Neural progenitor cell (in vitro differentiated cells): ENCODE results near the gene CASP7. TPM values are rescaled to one million over a fixed set of nuclear protein-coding genes. Genes with fewer than 3 reads are reported as not detected.

Source experiments
- DNase-seq: peaks from one replicate; pipeline ENCODE4 v3.0.0-alpha.2; 2016; ENCODE audit warnings: low spot score
- H2AFZ ChIP-seq: fragments of 200-600 bp; sonication (generic); replicated peaks from 2 replicates; pipeline ENCODE4 v1.6.1; 2016; ENCODE audit warnings: antibody characterized with exemption
- H3F3A ChIP-seq: fragments of 200-600 bp; sonication (generic); 2 replicates; pipeline ENCODE4 v1.6.1; 2016; ENCODE audit warnings: antibody characterized with exemption, low read depth
- H3K27ac ChIP-seq: fragments of 200-600 bp; sonication (generic); 2 replicates; pipeline ENCODE4 v1.5.1; 2016; ENCODE audit warnings: mild to moderate bottlenecking
- H3K27me3 ChIP-seq: fragments of 200-600 bp; sonication (generic); 2 replicates; pipeline ENCODE4 v1.6.1; 2016; ENCODE audit warnings: mild to moderate bottlenecking, moderate library complexity
- H3K36me3 ChIP-seq: fragments of 200-600 bp; sonication (generic); 2 replicates; pipeline ENCODE4 v1.5.1; 2016
- H3K4me1 ChIP-seq: fragments of 200-600 bp; sonication (generic); 2 replicates; pipeline ENCODE4 v1.6.1; 2016; ENCODE audit warnings: mixed run types
- H3K4me2 ChIP-seq: fragments of 200-600 bp; sonication (generic); 2 replicates; pipeline ENCODE4 v1.6.1; 2016
- H3K4me3 ChIP-seq: fragments of 200-600 bp; sonication (generic); 2 replicates; pipeline ENCODE4 v1.5.1; 2016
- H3K79me2 ChIP-seq: fragments of 200-600 bp; sonication (generic); 2 replicates; pipeline ENCODE4 v1.6.1; 2016; ENCODE audit warnings: low read depth
- H3K9ac ChIP-seq: fragments of 200-600 bp; sonication (generic); 2 replicates; pipeline ENCODE4 v1.6.1; 2016
- H3K9me3 ChIP-seq: fragments of 200-600 bp; sonication (generic); 2 replicates; pipeline ENCODE4 v1.5.1; 2016; ENCODE audit warnings: low read depth
- H4K20me1 ChIP-seq: fragments of 200-600 bp; sonication (generic); 2 replicates; pipeline ENCODE4 v1.6.1; 2016; ENCODE audit warnings: low read depth
- H3K27ac Mint-ChIP-seq: 3 replicates; pipeline ENCODE4 v1.8.0; 2021; ENCODE audit warnings: mixed read lengths
- H3K27me3 Mint-ChIP-seq: 2 replicates; pipeline ENCODE4 v1.8.0; 2022; ENCODE audit warnings: low read depth, mild to moderate bottlenecking, inconsistent platforms, moderate library complexity, mixed read lengths; ENCODE audit not compliant: insufficient read depth
- H3K36me3 Mint-ChIP-seq: 3 replicates; pipeline ENCODE4 v1.8.0; 2021; ENCODE audit warnings: mixed read lengths
- H3K4me1 Mint-ChIP-seq: 3 replicates; pipeline ENCODE4 v1.8.0; 2021; ENCODE audit warnings: mixed read lengths
- H3K4me3 Mint-ChIP-seq: 3 replicates; pipeline ENCODE4 v1.8.0; 2021; ENCODE audit warnings: mild to moderate bottlenecking, moderate library complexity, mixed read lengths
- H3K9me3 Mint-ChIP-seq: 3 replicates; pipeline ENCODE4 v1.8.0; 2020; ENCODE audit warnings: mixed read lengths
- EZH2 ChIP-seq: fragments of 200-600 bp; sonication (generic); IDR thresholded peaks from 2 replicates; pipeline ENCODE4 v1.6.1; 2017; ENCODE audit warnings: antibody characterized with exemption, mild to moderate bottlenecking, moderate library complexity
- EZH2phosphoT487 ChIP-seq: fragments of 200-600 bp; sonication (generic); IDR thresholded peaks from 2 replicates; pipeline ENCODE4 v1.6.1; 2017; ENCODE audit warnings: antibody characterized with exemption
- total RNA-seq: library from RNA; depleted of rRNA; stranded (reverse); fragments of >200 nt; gene quantifications from 2 replicates; pipeline ENCODE4 v1.2.3, GENCODE V29; 2015; ENCODE audit warnings: low replicate concordance
- TF ChIP-seq, protein P1 (sequence below): fragments of 200-600 bp; sonication (generic); IDR thresholded peaks from 2 replicates; pipeline ENCODE4 v1.5.1; 2017; ENCODE audit warnings: antibody characterized with exemption, mild to moderate bottlenecking

CASP7 gene
- total RNA-seq, 1 donor from 2014 or later: 18.9 TPM

DNA sequence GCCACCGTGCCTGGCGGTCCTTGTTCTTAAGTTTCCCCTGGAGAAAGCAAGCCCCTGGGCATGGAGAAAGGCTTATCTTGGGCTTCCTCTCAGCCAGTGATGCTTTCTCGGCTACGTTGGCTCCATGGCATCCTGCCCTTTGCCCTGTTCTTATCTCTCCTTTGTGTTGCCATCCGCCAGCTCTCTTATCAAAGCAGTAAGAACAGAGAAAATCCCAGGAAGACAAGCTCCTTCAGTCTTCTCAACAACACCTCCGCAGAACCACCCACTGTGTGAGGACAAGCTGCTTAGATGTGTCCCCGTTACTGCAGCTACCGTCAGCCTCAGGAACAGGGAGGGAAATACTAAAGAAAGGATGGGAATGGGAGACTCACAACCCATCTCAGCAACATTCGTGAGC is 75.1 kb downstream of the CASP7 start:
- no peaks in the 10 kb centered on the region for H3K36me3 Mint-ChIP-seq
- Histone ChIP-seq H3K4me2 (no peak overlapping the region), H3K4me1 (no peaks in the 10 kb centered on the region), H3K79me2 (no peaks in the 10 kb centered on the region), H3K9ac (no peak overlapping the region), H3K36me3 (no peaks in the 10 kb centered on the region), H3K27me3 (no peaks in the 10 kb centered on the region), H2AFZ (no peak overlapping the region), H4K20me1 (no peaks in the 10 kb centered on the region), H3K9me3 (no peaks in the 10 kb centered on the region), H3K27ac (no peak overlapping the region), H3K4me3 (no peak overlapping the region), H3F3A (no peaks in the 10 kb centered on the region)
- no peak overlapping the region for H3K27ac Mint-ChIP-seq
- H3K4me3 Mint-ChIP-seq: no peak overlapping the region
- no peaks in the 10 kb centered on the region for H3K4me1 Mint-ChIP-seq
- H3K27me3 Mint-ChIP-seq: peaks cover 2% of the 10 kb centered on the region
- DNase-seq: peak; percentile 34
- H3K9me3 Mint-ChIP-seq: no peaks in the 10 kb centered on the region
- TF ChIP-seq EZH2: no peak
- TF ChIP-seq EZH2phosphoT487: no peak
- TF ChIP-seq, protein P1, sequence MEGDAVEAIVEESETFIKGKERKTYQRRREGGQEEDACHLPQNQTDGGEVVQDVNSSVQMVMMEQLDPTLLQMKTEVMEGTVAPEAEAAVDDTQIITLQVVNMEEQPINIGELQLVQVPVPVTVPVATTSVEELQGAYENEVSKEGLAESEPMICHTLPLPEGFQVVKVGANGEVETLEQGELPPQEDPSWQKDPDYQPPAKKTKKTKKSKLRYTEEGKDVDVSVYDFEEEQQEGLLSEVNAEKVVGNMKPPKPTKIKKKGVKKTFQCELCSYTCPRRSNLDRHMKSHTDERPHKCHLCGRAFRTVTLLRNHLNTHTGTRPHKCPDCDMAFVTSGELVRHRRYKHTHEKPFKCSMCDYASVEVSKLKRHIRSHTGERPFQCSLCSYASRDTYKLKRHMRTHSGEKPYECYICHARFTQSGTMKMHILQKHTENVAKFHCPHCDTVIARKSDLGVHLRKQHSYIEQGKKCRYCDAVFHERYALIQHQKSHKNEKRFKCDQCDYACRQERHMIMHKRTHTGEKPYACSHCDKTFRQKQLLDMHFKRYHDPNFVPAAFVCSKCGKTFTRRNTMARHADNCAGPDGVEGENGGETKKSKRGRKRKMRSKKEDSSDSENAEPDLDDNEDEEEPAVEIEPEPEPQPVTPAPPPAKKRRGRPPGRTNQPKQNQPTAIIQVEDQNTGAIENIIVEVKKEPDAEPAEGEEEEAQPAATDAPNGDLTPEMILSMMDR: no peak

DNA sequence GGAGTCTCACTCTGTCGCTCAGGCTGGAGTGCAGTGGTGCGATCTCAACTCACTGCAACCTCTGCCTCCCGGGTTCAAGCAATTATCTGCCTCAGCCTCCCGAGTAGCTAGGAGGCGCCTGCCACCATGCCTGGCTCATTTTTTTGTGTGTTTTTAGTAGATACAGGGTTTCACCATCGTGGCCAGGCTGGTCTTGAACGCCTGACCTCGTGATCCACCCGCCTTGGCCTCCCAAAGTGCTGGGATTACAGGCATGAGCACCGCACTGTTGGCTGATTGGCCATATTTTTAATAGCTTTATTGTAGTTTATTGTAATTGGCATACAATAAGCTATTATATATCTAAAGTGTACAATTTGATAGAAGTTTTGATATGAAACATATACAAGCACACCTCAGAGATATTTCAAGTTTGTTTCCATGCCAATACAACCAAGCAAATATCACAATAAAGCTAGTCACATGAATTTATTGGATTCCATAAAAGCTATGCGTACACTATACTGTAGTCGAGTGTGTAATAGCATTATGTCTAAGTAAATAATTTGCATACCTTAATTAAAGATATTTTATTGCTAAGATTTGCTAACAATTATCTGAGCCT is 77.3 kb downstream of the CASP7 start:
- Mint-ChIP-seq H3K27ac (no peak overlapping the region), H3K36me3 (no peaks in the 10 kb centered on the region), H3K27me3 (peaks cover 2% of the 10 kb centered on the region), H3K4me3 (no peak overlapping the region), H3K4me1 (no peaks in the 10 kb centered on the region), H3K9me3 (no peaks in the 10 kb centered on the region)
- Histone ChIP-seq H3K4me2 (no peak overlapping the region), H3K36me3 (no peaks in the 10 kb centered on the region), H4K20me1 (no peaks in the 10 kb centered on the region), H3K27me3 (no peaks in the 10 kb centered on the region), H3K4me3 (no peak overlapping the region), H3K9me3 (no peaks in the 10 kb centered on the region), H3K27ac (no peak overlapping the region), H3K79me2 (no peaks in the 10 kb centered on the region), H2AFZ (no peak overlapping the region), H3F3A (no peaks in the 10 kb centered on the region), H3K4me1 (no peaks in the 10 kb centered on the region), H3K9ac (no peak overlapping the region)
- DNase-seq: no peak
- no peak for TF ChIP-seq EZH2
- TF ChIP-seq EZH2phosphoT487: no peak
- TF ChIP-seq, protein P1: no peak

DNA sequence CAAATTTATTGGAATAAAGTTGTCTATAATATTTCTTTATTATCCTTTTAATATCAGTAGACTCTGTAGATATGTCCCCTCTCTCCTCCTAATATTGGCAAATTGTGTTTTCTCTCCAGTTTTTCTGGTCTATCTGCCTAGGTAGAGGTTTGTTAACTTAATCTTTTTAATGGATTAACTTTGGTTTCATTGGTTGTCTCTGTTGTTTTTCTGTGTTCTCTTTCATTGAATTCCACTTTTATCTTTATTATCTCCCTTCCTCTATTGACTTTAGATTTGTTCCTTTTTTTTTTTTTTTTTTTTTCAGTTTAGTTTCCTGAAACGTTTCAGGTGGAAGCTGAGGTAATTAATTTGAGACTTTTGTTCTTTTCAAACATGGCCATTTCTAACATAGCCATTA is 82.4 kb downstream of the CASP7 start:
- Histone ChIP-seq H3K27ac (no peak overlapping the region), H3K9ac (no peak overlapping the region), H3K27me3 (no peaks in the 10 kb centered on the region), H3K79me2 (no peaks in the 10 kb centered on the region), H3K36me3 (no peaks in the 10 kb centered on the region), H3K4me2 (no peak overlapping the region), H3K4me3 (no peak overlapping the region), H3K9me3 (no peaks in the 10 kb centered on the region), H3K4me1 (no peaks in the 10 kb centered on the region), H3F3A (no peaks in the 10 kb centered on the region), H2AFZ (no peak overlapping the region), H4K20me1 (no peaks in the 10 kb centered on the region)
- Mint-ChIP-seq H3K4me3 (no peak overlapping the region), H3K27ac (no peak overlapping the region), H3K36me3 (no peaks in the 10 kb centered on the region), H3K9me3 (peaks cover 8% of the 10 kb centered on the region), H3K27me3 (no peaks in the 10 kb centered on the region), H3K4me1 (no peaks in the 10 kb centered on the region)
- TF ChIP-seq EZH2: no peak
- TF ChIP-seq EZH2phosphoT487: no peak
- TF ChIP-seq, protein P1: no peak
- DNase-seq: no peak
